ENCODE results near the gene ASAP3.
A peak's percentile ranks its signal among the peaks of the same experiment; 100 is the strongest.

Gene ASAP3

DNA sequence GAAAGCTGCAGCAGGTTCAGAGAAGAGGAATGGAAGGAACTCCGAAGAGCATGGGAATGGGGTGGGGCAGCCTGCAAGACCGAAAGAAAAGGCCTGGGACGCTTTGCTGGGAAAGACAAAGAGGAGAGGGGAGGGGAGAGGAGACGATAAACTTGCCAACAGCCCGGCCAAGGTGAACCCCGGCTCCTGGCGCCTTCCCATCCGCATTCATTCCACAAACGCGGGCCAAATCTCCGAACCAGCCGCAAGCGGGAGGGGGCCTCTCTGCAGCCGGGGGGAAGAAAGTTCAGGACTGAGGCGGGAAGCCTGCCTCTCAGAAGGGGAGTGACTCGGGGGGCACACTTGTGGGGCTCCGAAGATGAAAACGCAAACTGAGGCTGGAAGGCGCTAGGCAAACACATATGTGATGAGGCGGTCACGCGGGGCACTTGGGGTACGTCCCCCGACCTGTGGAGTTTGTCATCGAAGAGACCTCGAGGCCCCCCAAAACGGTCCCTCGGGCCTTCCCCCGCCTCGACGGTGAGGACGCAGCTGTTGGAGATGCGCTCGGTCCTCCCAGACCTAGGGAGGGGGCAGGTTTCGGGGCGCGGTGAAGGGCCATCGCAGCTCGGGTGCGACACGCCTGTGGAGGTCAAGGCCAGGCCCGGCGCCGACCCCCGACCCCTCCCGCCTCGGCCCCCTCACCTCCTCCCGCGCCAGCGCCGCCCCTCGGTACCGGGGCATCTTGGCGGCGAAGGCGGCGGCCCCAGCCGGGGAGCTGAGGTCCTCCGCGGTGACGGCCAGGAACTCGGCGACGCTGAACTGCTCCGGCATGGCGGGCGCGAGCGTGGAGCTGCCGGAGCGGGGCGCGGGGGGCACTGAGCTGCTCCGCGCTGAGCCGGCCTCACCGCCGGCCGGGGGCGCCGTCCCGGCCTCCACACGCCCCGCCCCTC lies at the start of gene ASAP3:
Gene ASAP3 (minus strand): TSS at position 859 of the 932 bp plus-strand sequence. CDS start 46 bp downstream, at position 813.
- no peak for DNase-seq (ENCODE audit: low read depth in 2 of 2)

DNA sequence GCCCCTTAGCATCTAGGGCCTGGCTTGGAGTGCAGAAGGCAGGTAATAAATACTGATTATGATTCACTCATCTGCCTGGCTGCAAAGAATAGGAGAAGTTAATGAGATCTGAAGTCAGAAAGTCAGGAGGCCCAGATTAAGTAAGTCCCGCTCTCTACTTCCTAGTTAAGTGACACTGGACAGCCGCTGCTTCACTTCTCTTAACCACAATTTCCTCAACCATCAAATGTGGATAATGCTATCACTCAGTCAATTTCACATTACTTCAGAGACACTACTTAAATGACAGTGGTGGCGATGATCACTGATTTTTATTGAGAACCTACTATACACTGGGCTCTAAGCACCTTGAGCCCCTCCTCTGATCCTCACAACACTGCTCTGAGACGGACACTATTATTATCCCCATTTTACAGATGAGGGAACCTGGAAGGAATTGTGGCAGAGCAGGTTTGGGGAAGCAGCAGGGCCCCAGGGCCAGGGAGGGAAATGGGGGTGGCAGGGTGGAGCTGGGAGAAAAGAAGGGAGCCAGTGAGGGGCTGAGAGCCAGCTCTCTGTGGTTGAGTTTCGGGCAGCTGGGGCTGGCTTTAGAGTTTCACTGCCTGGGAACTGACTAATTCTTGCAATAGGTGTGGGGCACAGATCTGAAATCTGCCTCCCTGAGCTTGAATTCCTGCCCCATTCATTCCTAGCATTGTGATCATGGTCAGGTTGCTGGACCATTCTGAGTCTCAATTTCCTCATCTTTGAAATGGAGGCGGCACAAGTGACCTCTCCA lies 49.5 kb upstream of the ASAP3 start:
- DNase-seq (ENCODE audit: low read depth in 2 of 2): no peak

DNA sequence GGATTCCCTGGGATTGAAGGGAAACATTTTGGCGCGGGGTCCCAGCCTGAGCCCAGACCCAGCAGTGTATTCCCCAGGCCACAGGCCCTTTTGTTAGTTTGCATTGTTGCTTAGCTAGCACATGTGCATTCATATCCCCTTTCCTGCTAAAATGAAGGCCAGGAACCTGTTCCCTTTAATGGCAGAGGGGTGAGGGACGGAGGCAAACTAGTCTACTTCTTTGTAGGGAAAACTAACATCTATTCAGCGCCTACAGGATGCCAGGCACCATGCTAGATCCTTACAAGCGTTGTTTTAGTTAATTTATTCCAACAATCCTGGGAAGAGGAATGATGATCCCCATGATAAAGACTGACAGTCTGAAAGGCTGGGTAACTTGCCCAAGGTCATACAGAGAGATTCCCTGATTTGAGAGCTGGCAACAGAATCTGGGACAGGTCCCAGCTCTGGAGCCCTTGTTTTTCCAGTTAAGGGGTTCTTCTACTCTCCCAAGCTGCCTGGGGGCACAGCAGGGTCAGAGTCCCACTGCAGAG lies 47.6 kb upstream of the ASAP3 start:
- DNase-seq (ENCODE audit: low read depth in 2 of 2): no peak

DNA sequence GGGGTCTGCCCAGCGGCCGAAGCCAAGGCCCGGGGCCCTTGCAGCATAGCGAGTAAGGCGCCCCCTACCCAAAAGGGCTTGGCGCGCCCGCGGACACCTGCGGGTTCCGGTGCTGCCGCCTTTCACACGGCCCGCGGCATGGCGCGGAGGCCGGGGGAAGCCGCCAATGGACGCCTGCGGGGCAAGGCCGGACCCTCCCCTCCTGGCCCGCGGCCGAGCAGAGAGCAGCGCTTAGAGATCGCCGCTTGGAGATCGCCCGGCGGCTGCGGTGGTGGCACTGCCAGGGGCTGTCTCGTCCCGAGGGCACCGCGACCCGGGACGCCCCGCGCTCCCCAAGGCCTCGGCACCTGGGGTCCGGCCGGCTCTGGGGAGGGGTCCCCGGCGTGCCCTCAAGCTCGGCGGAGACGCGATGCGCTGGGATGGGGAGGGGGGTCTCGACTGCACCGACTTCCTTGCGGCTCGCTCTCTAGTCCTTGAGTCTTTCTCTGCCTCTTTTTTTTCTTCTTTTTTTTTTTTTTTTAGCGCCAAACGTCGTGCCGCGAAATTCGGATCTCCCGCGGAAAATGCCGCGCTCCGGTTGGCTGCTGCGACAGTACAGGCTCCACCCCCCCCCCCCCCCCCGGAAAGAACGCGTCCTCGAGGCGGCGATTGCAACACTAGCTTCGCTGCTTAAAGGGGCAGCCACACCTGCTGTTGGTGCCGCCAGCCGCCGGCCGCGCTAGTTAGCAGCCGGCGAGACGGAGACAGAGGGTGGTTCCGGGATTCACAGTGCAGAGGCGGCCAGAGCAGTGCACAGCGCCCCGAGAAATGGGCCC lies 47.0 kb upstream of the ASAP3 start, which contains the start of gene E2F2:
Gene E2F2 (minus strand): TSS at position 487 of the 815 bp plus-strand sequence. CDS start 440 bp downstream, at position 47.
- peak; percentile 69 to 77 for DNase-seq (ENCODE audit: low read depth in 2 of 2)

DNA sequence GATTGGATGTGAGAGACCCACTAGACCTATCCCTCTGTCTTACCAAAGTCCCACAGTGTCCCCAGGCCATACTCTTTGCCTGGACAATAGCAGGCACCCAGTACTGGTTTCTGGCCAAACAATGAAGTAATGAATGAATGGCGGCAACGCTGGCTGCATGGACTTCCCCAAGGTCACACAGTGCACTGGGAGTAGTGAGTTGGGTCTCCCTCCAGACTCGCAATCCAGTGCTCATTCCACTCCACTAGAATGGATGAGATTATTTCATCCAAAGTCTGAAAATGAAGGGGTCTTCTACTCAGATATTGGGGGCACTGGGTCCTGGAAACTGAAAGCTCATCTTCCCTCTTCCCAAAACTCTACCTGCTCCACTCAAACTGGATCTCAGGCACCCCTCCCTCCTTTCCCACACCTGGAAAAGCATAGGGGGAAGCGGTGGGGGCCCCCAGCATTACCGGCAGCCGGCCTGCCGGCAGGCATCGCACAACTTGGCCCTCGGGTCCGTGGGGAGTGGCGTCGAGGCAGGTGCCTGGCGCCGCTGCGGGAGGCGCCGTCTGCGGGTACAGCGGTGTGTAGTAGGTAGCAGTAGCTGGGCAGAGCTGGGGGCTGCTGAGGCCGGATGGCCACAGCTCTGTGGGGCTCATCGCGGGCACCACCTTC lies 46.2 kb upstream of the ASAP3 start:
- no peak for DNase-seq (ENCODE audit: low read depth in 2 of 2)

DNA sequence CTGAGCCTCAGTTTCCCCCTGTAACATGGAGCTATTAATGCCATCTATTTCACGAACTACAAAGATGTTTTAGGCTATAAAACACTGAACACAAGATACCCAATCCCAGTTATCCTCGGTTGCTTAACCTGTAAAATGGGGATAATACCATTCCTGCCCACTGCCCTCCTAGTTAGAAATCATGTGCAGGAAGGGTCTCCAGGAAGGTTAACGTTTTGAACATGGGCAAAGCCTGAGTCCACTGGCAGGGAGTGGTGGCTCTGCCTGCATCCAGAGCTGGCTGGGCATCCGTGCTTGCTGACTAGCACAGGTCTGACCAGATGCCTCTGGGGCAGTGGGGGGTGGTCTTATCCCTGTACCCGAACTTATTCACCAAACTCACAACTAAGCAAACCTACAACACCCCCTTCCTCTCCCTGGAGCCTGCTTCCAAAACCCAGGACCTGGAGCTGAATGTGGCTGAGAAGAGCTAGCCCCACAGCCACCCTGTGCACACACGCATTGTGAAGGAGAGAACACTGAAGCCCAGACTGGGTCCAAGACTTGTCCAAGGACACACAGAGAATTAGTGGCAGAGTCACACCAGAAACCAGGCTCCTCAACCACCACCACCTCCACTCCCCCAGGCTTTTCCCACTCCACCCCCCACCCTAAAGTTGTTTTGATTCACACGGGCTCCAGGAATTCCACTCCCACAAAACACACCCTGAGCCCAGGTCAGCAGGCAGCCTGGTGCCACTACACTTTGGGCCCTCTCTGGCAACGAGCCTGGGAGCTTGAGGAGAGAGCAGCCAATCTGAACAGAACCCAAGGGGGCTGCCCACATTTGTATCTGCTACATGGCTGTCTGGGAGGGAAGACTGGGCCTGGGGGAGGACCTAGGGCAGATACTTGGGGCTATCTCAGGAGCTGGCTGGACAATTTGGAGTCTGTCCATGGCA lies 45.4 kb upstream of the ASAP3 start:
- DNase-seq (ENCODE audit: low read depth in 2 of 2): no peak

DNA sequence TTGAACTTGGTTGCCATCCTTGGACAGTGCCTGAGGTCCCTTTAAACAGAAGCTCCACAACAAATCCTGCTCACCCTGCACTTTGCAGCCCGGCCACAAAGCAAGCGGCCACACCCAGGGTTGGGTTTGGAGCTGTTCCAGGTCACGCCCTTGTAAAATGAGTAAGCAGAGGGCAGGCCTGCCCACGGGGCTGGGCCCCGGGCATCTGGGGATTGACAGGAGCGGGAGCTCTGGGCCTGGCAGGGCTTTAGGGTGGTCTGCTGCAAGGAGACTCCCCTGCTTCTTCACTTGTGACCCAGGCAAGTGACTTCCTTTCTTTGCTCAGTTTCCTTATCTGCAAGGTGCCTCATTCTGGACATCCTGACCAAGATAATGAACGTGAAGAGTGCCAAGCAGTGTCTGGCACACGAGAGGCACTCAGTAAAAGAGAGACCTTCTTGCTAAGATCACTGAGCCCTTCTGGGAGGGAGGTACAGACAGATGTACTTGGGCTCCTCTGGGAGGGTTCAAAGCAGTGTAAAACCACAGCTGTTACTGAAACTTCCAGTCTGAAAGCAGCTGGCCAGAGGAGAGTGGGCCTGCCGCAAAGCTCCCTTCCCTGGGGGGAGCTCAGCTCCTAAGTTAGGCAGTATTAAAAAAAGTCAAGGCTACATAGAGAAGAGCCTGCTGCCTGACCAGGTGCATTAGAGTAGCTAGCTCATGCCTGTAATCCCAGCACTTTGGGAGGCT lies 44.4 kb upstream of the ASAP3 start:
- DNase-seq (ENCODE audit: low read depth in 2 of 2): peak; percentile 58 to 61

DNA sequence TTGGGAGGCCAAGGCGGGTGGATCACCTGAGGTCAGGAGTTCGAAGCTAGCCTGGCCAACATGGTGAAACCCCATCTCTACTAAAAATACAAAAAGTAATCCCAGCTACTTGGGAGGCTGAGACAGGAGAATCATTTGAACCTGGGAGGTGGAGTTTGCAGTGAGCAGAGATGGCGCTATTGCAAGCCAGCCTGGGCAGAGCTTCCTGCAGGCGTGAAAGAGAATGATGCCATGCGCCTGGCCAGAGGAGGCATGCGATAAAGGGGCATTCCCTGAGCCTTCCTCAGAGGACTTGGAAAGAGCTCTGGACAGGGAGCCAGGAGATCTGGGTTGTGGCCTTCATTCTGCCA lies 43.9 kb upstream of the ASAP3 start:
- DNase-seq (ENCODE audit: low read depth in 2 of 2): no peak

DNA sequence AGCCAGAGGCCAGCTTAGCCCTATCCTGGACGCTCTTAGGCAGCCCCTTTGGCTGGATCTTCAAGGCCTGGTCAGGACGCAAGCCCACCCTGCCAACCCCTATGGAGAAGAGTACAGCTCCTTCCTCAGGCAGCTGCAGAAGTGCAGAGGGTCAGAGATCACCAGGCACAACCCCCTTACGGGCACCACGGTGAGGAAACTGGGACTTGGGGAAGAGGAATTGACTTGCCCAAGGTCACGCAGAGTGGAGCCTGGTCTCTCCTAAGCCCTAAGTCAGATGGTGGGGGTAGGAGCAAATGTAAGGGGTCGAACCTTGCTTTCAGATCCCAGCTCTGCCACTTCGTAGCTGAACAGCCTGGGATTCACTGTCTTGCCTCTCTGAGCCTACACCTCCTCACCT lies 43.4 kb upstream of the ASAP3 start:
- no peak for DNase-seq (ENCODE audit: low read depth in 2 of 2)

DNA sequence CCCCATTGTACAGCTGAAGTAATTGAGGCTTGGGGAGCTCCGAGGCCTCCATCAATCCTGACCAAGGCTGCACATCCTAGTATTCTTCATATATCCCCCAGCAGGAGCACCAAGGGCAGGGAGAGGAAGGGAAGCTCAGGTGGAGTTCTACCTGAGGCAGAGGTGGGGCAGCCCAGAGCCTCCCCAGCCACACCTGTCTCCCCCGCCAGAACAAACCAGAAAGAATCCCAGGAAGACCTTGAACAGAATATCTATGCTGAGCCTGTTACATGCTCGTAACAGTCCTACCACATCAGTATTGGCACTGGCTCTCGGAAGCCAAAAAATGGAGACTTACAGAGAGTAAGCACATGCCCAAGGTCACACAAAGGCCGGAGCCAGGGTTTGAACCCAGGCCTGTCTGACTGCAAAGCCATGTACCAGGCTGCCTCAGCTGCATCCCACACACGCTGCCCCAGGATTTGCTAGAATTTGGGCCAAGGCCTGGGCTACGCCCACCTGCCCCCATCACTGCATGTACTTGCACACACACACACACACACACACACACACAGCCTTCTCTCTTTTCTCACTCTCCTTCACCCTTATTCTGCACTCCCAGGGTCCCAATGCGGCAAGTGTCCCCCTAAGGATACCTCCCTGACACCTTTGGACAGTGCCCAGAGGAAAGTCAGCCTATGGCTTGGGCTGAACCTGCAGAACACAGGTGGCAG lies 42.5 kb upstream of the ASAP3 start:
- DNase-seq (ENCODE audit: low read depth in 2 of 2): no peak

DNA sequence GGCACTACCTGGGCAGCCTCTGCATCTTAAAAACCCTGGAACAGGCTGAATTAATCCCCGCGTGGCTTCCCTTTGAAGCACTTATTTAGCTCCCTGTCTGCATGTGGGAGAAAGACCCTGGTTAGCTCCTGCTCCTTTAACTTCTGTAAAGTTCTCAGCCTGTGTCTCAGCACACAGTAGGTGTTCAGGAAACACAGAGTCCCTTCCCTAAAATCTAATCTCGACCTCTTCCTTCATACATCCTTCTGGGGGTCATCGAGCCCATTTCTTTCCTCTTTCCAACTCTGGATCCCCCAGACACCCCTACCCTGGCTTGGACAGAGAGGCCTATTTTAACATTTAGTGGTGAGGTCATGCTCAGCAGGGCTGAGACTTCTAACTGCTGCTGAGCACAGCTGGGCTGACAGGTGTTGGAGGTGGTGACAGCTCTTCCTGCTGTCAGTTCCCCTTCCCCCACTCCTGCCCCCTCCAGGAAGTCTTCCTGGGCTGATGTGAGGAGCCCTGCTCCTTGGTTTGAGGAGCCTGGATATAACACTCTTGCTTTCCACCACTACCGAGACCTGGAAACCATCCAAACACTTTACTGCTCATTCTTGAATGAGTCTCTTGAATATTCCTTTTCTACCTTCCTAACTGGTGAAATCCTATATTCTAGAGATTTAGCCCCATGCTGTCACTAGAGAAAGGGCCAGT lies 41.7 kb upstream of the ASAP3 start:
- DNase-seq (ENCODE audit: low read depth in 2 of 2): no peak

DNA sequence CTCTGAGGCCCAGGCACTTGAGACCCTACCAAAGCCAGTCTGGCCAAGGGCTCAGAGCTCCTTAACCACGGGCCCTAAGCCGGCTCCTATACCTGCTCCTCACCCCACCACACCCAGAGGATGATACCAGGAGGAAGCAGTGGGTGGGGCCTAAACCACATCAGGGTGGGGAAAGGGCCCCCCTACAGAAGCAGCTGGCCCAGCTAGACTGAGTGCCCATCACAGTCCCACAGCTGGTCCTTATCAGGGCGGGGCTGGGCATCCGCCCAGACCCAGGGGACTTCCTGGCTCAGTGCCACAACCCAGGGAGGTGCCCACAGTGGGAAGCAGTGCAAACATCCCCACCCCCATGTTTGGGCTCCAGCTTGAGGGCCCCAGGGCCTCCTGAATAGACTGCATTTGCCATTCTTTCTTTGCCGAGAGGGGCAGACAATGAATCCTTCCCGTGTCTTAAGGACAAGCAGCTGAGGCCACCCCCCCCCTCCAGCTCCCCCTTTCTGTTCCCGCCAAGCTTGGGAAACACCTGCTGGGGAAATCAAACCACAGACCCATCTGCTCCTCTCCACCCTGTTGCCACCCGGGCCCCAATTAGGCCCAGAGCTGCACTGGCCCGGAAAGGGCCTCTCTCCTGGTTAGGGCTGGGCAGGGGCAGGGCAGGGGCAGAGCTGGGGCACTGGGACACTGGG lies 40.9 kb upstream of the ASAP3 start:
- DNase-seq (ENCODE audit: low read depth in 2 of 2): no peak

DNA sequence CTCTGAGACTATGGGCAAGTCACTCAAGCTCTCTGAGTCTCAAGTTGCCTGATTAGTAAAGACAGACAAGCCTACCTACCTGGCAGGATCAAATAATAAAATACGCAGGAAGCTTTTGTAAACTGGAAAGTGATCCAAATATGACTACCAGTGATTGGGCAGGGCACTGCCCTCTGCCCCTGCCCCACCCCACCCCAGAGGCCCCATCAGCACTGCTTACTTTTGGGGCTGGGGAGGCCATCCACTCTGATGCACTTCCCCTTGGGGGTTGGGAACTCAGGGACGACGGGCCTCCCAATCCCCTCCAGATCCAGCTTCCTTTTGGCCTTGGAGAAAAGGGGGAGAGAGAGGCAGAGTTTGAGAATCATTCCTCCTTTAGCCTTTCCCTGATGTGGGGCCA lies 40.2 kb upstream of the ASAP3 start:
- DNase-seq (ENCODE audit: low read depth in 2 of 2): no peak

DNA sequence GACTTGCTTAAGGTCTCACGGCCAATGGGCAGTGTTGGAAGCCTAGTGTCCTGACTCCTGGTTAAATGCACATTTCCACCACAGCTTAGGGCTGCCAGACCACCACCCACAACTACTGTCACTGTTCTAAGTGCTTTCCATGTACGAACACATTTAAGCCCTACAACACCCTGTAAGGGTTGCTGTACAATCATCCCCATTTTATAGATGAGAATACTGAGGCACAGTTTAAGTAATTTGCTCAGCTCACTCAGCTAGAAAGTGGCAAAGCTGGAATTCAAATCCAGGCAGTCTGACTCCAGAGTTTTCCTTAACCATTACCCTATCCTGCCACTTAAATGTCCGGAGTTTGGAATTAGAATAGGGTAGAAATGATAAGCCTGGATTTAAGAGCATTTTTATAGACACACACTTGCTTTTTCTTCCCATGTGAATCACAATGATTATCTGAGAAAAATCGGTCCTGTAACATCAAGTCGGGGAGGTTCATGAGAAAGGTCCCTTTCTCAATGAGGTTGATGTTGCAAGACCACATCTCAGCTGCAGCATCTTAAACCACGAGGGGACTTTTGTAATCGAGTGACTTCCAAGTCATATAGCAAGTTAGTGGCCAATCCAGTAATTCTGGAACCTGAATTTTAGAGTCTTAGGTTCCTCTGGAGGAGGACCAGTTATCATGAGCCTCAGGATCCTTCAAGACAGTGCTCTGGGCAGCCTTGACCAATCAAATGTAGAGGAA lies 38.4 kb upstream of the ASAP3 start:
- no peak for DNase-seq (ENCODE audit: low read depth in 2 of 2)

DNA sequence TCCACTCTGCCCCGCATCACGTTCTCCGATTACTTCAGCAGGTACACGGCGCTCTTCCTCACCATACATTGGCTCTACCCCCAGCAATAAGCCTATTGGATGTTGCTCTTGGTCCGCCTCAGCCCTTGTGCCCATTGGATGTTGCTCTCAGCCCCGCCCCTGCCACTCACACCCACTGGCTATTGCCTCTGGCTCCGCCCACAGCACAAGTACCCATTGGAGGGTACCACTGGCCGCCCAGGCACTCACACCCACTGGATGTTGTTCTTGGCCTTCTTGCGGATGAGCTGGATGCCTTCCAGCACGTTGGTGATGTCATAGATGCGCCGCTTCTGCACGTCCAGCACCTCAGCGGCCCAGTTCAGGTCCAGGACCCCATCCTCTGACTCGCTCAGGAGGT lies 37.6 kb upstream of the ASAP3 start:
- DNase-seq (ENCODE audit: low read depth in 2 of 2): no peak

DNA sequence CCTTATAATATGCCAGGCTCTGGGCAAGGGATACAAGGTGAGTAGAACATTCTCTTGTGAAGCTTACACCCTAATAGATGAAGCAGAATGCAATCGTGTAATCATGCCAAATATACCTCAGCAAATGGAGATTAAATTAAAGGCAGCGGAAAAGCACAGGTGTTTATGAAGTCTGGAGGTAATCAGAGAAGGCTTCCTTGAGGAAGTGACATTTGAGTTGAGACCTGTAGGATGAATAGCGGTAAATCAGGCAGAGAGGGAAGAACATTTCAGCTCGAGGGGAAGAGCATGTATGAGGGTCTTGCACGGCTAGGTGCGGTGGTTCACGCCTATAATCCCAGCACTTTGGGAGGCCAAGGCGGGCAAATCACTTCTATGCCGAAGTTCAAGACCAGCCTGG lies 33.6 kb upstream of the ASAP3 start:
- DNase-seq (ENCODE audit: low read depth in 2 of 2): no peak

DNA sequence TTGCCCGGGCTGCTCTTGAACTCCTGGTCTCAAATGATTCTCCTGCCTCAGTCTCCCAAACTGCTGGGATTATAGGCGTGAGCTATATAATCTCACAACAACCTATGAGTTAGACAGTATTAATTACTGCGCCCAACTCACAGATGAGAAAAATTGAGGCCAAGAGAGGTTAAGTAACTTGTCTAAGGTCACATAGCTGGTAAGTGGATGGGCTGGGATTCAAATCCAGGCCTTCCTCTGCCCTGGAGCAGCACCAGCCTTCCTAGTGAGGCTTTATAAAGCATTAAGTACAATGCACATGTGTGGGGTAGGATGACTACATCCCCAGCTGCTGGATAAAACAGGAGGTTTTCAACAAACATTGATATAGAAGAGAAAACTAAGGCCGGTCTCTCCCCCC lies 31.9 kb upstream of the ASAP3 start:
- no peak for DNase-seq (ENCODE audit: low read depth in 2 of 2)
